Caco-2 (cell line): ENCODE results near the gene DOCK9. TPM values are rescaled to one million over a fixed set of nuclear protein-coding genes. Genes with fewer than 3 reads are reported as not detected.

Source experiments
- BruUV-seq: library from RNA; stranded (reverse); fragments of 400-500 nt; replicated peaks from 2 replicates; lab custom pipeline; 2021; lab: Mats Ljungman, UMichigan
- CTCF ChIA-PET: fragments of 300-600 bp; sonication (Branson Sonifier 250); formaldehyde crosslinking; loops from one replicate; lab custom pipeline; 2022; ENCODE audit warnings: antibody characterized with exemption; lab: Charles Lee
- POLR2A ChIA-PET: fragments of 300-600 bp; sonication (Branson Sonifier 250); formaldehyde crosslinking; loops from one replicate; lab custom pipeline; 2022; ENCODE audit warnings: antibody characterized with exemption; lab: Charles Lee
- DNase-seq, 2 experiments: peaks; one replicate each; pipeline versions ENCODE4 v3.0.0 to v3.0.0-alpha.2; 2020 to 2022
- H3K27me3 ChIP-seq: replicated peaks from 2 replicates; pipeline ENCODE4 v1.6.0; 2011; ENCODE audit warnings: low read length; ENCODE audit not compliant: control insufficient read depth, insufficient read depth
- H3K36me3 ChIP-seq: 2 replicates; pipeline ENCODE4 v1.5.1; 2011; ENCODE audit warnings: low read length; ENCODE audit not compliant: control insufficient read depth, insufficient read depth
- H3K4me1 ChIP-seq: fragments of 250-450 bp; sonication (Bioruptor Pico); 2 replicates; pipeline ENCODE4 v1.5.1; 2020; ENCODE audit warnings: mild to moderate bottlenecking
- H3K4me3 ChIP-seq: 2 replicates; pipeline ENCODE4 v1.5.1; 2011; ENCODE audit warnings: low read depth, mild to moderate bottlenecking, control low read depth, low read length
- H3K9me3 ChIP-seq: fragments of 250-450 bp; sonication (Bioruptor Pico); 2 replicates; pipeline ENCODE4 v1.5.1; 2020; ENCODE audit warnings: mild to moderate bottlenecking, moderate library complexity
- H3K27ac Mint-ChIP-seq: one replicate; pipeline ENCODE4 v1.8.0; 2022; ENCODE audit warnings: mixed read lengths; ENCODE audit not compliant: unreplicated experiment
- H3K27me3 Mint-ChIP-seq: one replicate; pipeline ENCODE4 v1.8.0; 2022; ENCODE audit warnings: mixed read lengths; ENCODE audit not compliant: insufficient read depth, unreplicated experiment
- H3K36me3 Mint-ChIP-seq: one replicate; pipeline ENCODE4 v1.8.0; 2022; ENCODE audit warnings: mild to moderate bottlenecking, mixed read lengths; ENCODE audit not compliant: insufficient read depth, unreplicated experiment
- H3K4me1 Mint-ChIP-seq: one replicate; pipeline ENCODE4 v1.8.0; 2022; ENCODE audit warnings: low read depth, mixed read lengths; ENCODE audit not compliant: unreplicated experiment
- H3K4me3 Mint-ChIP-seq: one replicate; pipeline ENCODE4 v1.8.0; 2022; ENCODE audit warnings: mild to moderate bottlenecking, moderate library complexity, mixed read lengths; ENCODE audit not compliant: unreplicated experiment
- H3K9me3 Mint-ChIP-seq: one replicate; pipeline ENCODE4 v1.8.0; 2022; ENCODE audit warnings: mixed read lengths; ENCODE audit not compliant: unreplicated experiment
- intact Hi-C: fragments of 100-400 bp; cut with micrococcal nuclease; formaldehyde crosslinking; loops from one replicate; pipeline ENCODE4 v1.10.0; 2022; ENCODE audit not compliant: unreplicated experiment
- total RNA-seq: library from RNA; stranded (reverse); gene quantifications from 2 replicates; pipeline ENCODE4 v1.2.3, GENCODE V29; 2022
- TF ChIP-seq, protein P1 (sequence below), 2 experiments: fragments of 200-600 bp in 1 of 2; IDR thresholded peaks; 1 replicate in 1 of 2; 2 replicates in 1 of 2; pipeline versions ENCODE4 v1.5.1 to v1.8.0; 2011 to 2022; ENCODE audit warnings: antibody characterized with exemption in 1 of 2, control low read depth in 1 of 2, inconsistent platforms in 1 of 2, low read depth in 1 of 2, low read length in 1 of 2, mild to moderate bottlenecking in 1 of 2, moderate library complexity in 1 of 2; ENCODE audit not compliant: insufficient read depth in 1 of 2, severe bottlenecking in 1 of 2, unreplicated experiment in 1 of 2

DOCK9 gene
- total RNA-seq, 1 experiment from 2014 or later, result 260 TPM

DNA sequence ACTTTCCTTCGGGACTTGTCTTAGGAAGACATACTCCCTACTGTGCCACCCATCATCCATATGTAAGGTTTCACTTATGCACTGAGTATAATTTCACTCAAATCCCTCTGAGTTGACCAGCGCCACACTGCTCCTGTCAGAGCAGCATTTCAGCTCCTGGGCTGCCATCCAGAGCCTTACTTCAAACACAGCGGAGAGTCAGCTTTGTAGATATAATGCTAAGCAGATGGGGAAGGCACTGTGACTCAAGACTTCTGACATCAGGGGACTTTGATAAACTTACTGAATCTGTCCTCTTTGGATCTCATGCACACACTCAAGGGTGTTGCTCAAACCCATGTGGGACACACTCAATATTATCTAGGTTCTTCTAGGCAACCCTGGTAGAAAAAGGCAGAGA is 34.9 kb downstream of the DOCK9 start:
- H3K9me3 ChIP-seq, result no peaks in the 10 kb centered on the region
- no peaks in the 10 kb centered on the region for H3K36me3 ChIP-seq
- TF ChIP-seq, protein P1, sequence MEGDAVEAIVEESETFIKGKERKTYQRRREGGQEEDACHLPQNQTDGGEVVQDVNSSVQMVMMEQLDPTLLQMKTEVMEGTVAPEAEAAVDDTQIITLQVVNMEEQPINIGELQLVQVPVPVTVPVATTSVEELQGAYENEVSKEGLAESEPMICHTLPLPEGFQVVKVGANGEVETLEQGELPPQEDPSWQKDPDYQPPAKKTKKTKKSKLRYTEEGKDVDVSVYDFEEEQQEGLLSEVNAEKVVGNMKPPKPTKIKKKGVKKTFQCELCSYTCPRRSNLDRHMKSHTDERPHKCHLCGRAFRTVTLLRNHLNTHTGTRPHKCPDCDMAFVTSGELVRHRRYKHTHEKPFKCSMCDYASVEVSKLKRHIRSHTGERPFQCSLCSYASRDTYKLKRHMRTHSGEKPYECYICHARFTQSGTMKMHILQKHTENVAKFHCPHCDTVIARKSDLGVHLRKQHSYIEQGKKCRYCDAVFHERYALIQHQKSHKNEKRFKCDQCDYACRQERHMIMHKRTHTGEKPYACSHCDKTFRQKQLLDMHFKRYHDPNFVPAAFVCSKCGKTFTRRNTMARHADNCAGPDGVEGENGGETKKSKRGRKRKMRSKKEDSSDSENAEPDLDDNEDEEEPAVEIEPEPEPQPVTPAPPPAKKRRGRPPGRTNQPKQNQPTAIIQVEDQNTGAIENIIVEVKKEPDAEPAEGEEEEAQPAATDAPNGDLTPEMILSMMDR (IDR thresholded peaks at IDR 0.05; ENCODE audit: insufficient read depth in 1 of 2, low read depth in 1 of 2, low read length in 1 of 2, severe bottlenecking in 1 of 2, unreplicated experiment in 1 of 2), result no peak
- no peak for DNase-seq
- no TSS peak for BruUV-seq
- H3K4me1 ChIP-seq, result peaks cover 60% of the 10 kb centered on the region
- Mint-ChIP-seq H3K36me3 (peaks cover 9% of the 10 kb centered on the region), H3K4me1 (peaks cover 47% of the 10 kb centered on the region), H3K27ac (no peak overlapping the region), H3K9me3 (no peaks in the 10 kb centered on the region), H3K27me3 (no peaks in the 10 kb centered on the region), H3K4me3 (no peak overlapping the region)
- ChIA-PET POLR2A (no interaction called here), CTCF (no interaction called here)
- no peaks in the 10 kb centered on the region for H3K27me3 ChIP-seq
- H3K4me3 ChIP-seq, result no peak overlapping the region
- intact Hi-C loops, result no loop called here

DNA sequence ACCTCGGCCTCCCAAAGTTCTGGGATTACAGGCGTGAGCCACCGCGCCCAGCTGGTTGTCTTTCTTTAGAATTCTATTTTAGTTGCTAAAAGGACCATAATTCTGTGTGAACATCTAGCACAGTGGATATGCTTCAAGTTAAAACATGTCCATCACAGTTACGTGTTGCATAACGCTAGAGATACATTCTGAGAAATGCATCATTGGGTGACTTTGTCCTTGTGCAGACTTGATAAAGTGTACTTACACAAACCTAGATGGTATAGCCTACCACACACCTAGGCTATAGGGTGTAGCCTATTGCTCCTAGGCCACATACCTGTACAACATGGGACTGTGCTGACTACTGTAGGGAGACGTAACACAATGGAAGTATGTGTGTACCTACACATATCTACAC is 35.4 kb downstream of the DOCK9 start:
- ChIA-PET POLR2A (no interaction called here), CTCF (no interaction called here)
- no peak for DNase-seq
- H3K27ac Mint-ChIP-seq, result no peak overlapping the region
- Histone ChIP-seq H3K36me3 (no peaks in the 10 kb centered on the region), H3K27me3 (no peaks in the 10 kb centered on the region), H3K4me3 (no peak overlapping the region), H3K4me1 (peaks cover 58% of the 10 kb centered on the region), H3K9me3 (no peaks in the 10 kb centered on the region)
- H3K4me3 Mint-ChIP-seq, result no peak overlapping the region
- H3K36me3 Mint-ChIP-seq, result peaks cover 13% of the 10 kb centered on the region
- intact Hi-C loops, result no loop called here
- H3K9me3 Mint-ChIP-seq, result no peaks in the 10 kb centered on the region
- TF ChIP-seq, protein P1 (IDR thresholded peaks at IDR 0.05; ENCODE audit: insufficient read depth in 1 of 2, low read depth in 1 of 2, low read length in 1 of 2, severe bottlenecking in 1 of 2, unreplicated experiment in 1 of 2), result no peak
- no TSS peak for BruUV-seq
- H3K4me1 Mint-ChIP-seq, result peaks cover 52% of the 10 kb centered on the region
- no peaks in the 10 kb centered on the region for H3K27me3 Mint-ChIP-seq

DNA sequence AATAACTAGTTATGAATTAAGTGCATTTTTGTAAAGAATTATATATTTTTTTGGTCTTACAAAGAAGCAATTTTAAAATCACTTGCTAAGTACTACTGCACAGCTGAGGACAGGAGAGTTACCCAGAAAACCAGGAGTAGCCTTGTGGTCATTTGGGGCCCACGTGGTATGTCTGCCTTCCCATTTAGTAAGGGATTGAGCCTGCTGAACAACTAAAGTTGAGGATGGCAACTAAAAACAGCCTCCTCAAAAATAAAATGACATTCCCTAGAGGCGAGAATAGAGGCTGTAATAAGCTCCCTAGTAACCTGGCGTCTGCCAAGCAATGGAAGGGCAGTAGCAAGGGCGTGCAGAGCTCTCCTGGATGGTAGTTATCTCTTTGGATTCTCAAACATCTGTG is 36.3 kb downstream of the DOCK9 start:
- Mint-ChIP-seq H3K36me3 (peaks cover 13% of the 10 kb centered on the region), H3K27me3 (no peaks in the 10 kb centered on the region), H3K4me3 (no peak overlapping the region), H3K27ac (no peak overlapping the region), H3K4me1 (peaks cover 53% of the 10 kb centered on the region), H3K9me3 (no peaks in the 10 kb centered on the region)
- CTCF ChIA-PET, result no interaction called here
- intact Hi-C loops, result no loop called here
- no TSS peak for BruUV-seq
- Histone ChIP-seq H3K4me1 (peaks cover 58% of the 10 kb centered on the region), H3K9me3 (no peaks in the 10 kb centered on the region), H3K4me3 (no peak overlapping the region), H3K27me3 (no peaks in the 10 kb centered on the region), H3K36me3 (no peaks in the 10 kb centered on the region)
- DNase-seq, result no peak
- POLR2A ChIA-PET, result no interaction called here
- TF ChIP-seq, protein P1 (IDR thresholded peaks at IDR 0.05; ENCODE audit: insufficient read depth in 1 of 2, low read depth in 1 of 2, low read length in 1 of 2, severe bottlenecking in 1 of 2, unreplicated experiment in 1 of 2), result no peak
